Stimulated activated CD4-positive, alpha-beta T cell treated with anti-CD3 and anti-CD28 coated beads, Interleukin-15, amount 100 ng/mL, for 24 hours (primary cell): Measurements from ENCODE around the gene PDZK1IP1.
"Not testable (repeated sequence)": the region's sequence is repeated elsewhere in the genome, so short reads cannot be mapped to it uniquely, and the experiment has no call there.

Source experiments
- DNase-seq: peaks from one replicate; pipeline ENCODE4 v3.0.0-alpha.2; 2020

PDZK1IP1 gene

GRCh38 chr1:47180603-47181094 lies 9.2 kb downstream of the PDZK1IP1 start:
- no peak for DNase-seq

DNA sequence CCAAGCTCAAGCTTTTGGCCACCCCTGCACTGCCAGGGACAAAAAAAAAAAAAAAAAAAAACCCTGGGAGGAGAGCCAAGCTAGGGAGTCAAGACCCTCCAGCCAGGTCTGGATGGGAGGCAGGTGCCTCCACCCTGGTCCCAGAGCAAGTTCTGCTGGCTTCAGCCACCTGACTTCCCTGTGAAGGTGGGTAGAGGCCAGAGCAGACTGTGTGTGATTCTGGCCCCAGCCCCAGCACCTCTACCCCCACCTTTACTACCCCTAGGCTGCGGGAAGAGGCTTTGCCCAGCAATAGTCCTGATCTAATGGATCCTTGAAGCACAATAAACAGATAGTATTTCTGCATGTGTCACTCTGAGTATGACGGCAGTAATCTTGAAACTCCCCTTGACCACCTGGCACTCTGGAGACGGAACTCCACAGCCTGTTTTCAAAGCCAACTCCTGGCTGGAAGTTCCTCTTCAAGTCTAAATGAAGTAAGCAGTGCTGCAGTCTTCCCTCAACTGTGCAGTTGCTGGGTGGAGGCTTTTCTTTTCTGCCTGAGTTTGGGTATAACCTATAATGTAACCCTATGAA lies 9.8 kb downstream of the PDZK1IP1 start:
- DNase-seq = no peak

DNA sequence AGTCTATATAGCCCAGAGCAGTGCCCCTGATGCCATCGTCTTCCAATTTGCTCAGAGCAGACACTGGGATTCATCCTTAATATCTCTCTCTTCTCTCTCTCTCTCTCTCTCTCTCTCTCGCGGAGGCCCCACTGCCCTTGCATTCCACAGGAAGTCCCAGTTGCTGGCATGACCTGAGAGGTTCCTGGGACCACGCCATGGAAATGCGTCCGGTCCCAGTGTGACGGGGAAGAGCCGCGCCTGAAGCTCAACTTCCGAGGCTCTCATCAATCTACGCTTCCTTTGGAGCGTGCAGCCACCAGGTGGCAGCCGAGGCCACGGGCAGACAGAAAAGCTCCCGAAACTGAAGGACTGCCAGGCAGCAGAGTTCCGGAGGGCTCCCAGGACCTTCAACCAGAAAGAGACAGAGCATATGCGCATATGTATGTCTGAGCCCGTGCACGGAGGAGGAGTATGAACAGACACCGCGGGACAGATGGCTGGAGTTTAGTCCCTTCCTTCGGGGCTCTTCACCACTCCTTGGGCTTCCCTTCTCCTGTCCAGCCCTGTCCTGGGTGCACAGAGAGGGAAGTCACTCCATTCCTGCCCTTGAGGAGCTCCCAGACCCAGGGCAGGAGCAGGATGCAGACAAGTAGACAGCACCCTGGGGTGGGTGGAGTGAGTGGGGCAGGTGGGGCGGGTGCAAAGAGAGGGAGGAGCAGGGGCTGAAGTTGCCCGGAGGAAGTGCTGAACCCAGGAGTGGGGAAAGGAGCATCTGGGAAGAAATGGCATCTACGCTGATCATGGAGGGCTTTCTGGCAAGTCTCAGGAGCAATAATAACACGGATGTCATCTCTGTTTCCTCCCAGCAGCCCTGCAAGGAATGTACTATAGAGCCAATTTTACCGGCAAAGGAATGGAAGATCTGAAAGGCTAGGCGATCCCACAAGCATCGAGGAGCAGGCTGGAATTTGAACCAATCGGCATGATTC lies 10.5 kb downstream of the PDZK1IP1 start:
- peak; percentile 89 for DNase-seq

- DNase-seq = no peak
Measured at GRCh38 chr1:47178654-47179016, 11.2 kb downstream of the PDZK1IP1 start.

DNA sequence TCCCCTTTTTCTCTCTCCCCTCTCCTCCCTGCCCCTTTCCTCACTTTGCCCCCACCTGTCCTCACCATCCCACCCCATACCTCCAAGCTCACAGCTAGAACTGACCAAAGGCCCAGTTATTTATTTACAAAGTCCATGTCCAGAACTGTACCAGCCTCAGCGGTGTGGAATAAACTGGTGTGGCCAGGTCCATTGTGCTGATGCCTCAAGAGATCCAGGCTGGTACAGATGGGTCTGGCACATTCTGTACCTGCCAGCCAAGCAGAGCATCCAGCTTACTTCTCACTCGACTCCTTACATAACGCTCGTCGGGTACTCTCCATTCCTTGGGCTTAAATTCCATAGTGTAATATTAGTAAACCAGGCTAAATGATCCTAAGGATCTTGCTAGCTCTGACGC lies 11.8 kb downstream of the PDZK1IP1 start:
- no peak for DNase-seq

GRCh38 chr1:47175227-47175934 lies 14.5 kb downstream of the PDZK1IP1 start:
- DNase-seq = peak; percentile 63

DNA sequence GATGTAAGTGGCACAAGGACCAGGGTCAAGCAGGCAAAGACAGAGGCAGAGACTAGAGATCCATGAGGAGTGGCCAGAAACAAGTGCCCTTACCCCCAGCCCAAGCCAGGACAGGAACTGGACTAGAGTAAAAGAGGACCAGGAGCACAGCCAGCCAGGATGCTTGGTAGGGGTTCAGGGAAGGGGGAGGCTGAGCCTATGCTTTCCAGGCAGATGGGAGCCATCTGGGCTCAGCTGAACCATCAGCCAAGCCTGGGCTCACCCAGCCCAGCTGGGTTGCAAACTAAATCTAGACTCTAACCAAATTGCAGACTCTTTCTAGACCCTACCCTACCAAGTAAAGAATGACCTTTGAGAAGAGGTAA lies 15.2 kb downstream of the PDZK1IP1 start:
- DNase-seq = no peak

GRCh38 chr1:47172782-47173181 lies 17.1 kb downstream of the PDZK1IP1 start:
- no peak for DNase-seq

DNA sequence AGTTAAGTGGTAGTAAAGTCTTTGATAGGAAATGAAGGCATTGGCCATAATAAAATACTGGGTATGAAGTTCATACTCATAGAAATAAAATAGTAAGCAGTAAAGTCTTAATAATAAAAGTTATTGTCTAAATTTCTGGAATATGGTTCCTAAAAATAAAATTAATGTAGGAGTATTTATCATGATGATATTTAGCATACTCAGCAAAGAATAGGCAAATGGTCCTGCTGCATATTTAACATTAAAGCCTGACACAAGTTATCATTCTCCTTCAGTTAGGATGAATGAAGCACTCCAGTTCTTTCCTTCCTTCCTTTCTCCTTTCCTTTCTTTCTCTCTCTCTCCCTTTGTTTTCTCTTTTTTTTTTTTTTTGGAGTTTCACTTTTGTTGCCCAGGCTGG lies 25.3 kb downstream of the PDZK1IP1 start:
- DNase-seq = no peak

DNA sequence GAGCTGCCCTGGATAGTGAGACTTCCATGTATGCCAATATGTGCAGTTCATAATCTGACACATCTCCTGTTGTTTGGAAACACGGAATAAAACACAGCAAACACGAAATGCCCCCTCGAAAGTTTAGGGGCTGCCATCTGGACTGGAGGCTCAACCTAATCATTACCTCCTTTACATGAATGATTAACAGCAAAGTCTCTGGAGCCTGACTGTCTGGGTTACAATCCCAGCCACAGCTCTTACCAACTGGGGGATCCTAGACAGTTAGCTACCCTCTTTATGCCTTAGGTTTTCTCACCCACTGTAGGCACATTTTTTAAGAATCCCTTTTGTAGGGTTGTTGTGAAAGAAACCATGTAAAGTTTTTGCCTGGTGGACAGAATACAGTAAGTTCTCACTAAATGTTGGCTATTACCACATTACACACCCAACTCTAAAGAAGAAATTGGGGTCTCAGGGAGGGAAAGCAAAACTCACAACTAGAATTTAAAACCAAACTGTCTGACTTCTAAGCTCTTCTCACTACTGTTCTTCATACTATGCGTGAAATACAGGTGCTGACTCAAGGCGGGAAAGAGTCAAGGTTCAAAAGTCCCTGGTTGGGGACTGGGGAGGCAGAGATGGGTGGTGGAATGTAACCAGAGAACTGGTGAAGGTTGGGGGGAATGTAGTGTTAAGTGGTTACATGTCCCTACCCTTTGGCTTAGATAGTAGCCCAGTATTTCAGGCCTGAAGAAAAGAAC lies 28.4 kb downstream of the PDZK1IP1 start:
- DNase-seq = no peak

DNA sequence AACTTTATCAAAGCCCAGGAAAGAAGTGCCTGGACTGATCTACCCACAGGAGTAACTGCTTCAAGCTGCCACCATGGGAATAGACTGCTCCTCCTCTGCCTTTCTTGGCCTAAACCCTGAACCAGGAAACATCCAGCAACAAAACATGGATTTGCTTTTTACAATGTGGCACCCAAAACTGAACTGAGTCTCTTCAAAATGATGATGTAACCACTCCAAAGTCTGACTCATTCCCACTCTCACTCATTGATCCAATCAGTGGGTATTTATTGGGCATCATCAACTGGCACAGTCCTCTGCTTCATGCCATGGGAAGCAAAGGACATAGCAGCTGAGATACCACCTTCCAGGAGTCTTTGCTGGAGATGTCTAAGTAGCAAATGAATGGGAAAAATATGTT lies 29.1 kb downstream of the PDZK1IP1 start:
- no peak for DNase-seq

DNA sequence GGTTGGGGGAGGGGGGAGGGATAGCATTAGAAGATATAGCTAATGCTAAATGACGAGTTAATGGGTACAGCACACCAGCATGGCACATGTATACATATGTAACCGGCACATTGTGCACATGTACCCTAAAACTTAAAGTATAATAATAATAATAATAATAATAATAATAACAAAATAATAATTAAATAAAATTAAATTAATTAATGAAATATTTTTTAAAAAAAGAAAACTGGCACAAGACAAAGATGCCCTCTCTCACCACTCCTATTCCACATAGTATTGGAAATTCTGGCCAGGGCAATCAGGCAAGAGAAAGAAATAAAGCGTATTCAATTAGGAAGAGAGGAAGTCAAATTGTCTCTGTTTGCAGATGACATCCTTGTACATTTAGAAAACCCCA lies 31.9 kb downstream of the PDZK1IP1 start:
- not testable (repeated sequence) for DNase-seq

- not testable (repeated sequence) for DNase-seq
Measured at GRCh38 chr1:47156457-47156856, 33.4 kb downstream of the PDZK1IP1 start.

DNA sequence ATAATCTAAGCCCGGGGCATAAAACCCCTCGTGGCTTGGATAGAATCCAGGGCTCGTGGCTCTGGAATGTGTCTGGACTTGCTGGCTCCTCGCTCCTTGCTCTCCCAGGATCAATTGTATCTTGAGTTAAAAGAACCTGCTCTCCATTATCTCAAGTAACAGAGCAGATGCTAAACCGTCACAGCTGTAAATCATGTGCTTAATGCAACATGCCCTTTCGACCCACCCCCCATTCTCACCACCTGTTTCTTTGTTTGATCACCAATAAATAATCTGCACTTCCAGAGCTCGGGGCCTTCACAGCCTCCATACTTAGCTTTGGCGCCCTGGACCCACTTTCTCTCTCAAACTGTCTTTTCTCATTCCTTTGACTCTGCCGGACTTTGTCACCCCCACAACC lies 40.7 kb downstream of the PDZK1IP1 start:
- not testable (repeated sequence) for DNase-seq

DNA sequence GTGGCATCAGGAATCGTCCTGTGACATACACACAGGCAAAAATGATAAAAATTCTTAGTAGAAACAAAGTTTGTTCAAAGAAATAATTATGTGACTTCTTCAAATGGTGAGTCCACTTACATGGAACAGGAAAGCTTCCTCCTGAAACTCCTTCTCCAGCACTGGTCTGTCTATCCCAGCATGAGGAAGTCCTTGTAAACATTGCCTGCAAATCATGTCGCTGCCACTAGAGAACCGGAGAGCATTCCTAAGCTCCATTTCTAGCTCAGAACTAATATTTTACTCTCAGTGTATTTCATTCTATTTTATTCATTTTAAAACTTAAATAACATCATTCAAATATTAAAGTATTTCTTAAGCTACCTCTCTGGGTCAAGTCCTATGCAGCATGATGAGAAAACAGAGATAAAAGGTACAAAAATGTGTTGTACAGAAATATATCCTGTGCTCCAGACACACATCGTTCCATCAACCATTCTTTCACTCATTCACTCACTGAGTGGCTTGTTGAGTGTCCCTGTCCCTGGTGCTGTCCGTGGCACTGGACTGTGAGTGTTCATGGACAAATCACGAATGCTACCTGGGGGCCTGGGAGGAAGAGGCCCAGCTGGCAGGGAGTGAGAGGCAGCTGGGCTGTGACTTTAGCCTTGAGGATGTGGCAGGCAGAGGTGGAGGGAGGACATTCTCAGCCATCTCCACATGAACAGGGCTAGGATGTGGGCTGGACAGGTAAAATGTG lies 42.6 kb downstream of the PDZK1IP1 start:
- DNase-seq = no peak

DNA sequence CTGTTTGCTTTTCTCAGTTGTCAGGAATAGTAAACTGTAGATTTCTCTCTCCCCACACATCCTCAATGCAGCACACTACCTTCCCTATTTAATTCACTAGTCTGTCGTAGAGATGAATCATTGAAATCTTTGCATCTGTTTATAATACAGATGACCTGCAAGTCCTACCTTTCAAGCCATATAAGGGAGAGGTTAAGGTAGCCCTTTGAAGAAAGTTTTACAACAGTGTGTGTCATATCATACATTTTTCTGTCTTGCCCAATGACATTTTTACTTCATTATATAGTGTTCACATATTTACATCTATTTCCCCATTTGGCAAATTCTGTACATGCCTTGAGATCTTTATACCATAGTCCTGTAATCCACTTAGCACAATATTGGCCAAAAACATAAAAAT lies 43.3 kb downstream of the PDZK1IP1 start:
- DNase-seq = not testable (repeated sequence)

GRCh38 chr1:47143654-47144053 lies 46.2 kb downstream of the PDZK1IP1 start:
- not testable (repeated sequence) for DNase-seq

DNA sequence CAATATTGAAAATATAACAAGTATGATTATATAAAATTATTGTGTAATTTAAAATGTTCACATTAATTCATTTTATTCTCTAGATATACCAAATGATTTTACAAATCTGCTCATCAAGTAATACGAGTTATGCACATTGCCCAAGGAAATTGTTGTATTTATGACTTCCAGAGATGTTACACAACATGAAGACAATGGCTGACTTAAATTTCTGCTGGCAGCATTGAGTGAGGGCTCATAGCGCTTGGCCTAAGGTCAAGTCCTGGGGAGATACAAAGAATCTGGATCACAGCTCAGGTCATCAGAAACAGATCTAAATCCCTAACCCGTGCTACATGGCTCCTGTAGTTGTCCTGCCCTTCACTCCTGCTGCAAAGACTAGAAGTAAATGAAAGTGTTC lies 49.5 kb downstream of the PDZK1IP1 start:
- not testable (repeated sequence) for DNase-seq

DNA sequence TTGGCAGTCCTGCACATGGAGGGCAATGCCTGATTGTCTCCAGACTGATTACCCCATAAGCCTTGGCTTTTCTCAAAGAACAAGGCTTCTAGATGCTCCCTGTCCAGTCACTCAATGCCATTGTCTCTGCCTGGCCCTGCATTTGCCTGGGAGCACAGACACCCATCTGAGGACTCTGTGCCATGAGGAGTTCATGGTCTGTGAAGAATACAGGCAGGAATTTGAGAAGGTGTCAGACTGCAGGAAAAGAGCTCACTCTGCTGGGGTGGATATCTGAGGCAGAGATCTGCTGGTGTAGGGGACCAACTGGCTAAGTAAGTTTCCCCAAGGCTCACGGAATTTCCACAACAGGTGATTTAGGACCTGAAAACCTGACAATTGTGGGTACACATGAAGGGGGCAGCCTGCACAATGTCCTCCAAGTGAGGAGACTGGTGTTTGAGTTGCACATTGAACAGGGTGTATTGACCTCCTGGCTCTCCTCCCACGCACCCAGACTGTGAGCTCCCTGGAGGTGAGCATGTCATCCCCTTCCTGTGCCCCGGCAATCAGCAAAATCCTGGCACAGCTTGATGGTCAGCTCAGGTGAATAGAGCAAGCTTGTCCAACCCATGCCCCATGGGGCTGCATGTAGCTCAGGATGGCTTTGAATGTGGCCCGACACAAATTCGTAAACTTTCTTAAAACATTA lies 51.8 kb downstream of the PDZK1IP1 start:
- no peak for DNase-seq

DNA sequence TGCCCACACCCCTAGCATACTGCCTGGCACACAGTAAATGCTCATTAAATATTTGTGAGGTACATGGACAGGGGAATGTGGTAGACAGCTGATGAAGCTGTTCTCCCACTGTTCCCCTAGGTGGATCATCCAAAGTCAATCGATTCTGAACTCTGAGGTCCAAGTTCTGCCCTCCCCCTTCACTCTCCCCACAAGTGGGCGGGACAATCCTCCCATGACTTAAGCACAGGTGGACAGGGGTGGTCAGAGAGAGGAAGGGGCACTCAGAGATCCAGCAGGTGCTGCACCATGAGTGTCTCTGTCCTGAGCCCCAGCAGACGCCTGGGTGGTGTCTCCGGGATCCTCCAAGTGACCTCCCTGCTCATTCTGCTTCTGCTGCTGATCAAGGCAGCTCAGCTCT lies 52.6 kb downstream of the PDZK1IP1 start, which contains the start of gene CYP4A22:
TSS of gene CYP4A22 (plus strand) at position 244 of the 400 bp plus-strand sequence. CDS start at position 289, 45 bp downstream.
- no peak for DNase-seq
